T-cell (primary cell): ENCODE results near the gene ELMO2. TPM values are rescaled to one million over a fixed set of nuclear protein-coding genes. Genes with fewer than 3 reads are reported as not detected.

ENCODE experiments used
- total RNA-seq, 35 experiments: library from RNA in 6 of 35; stranded (reverse) in 6 of 35; fragments of 120-200 nt in 1 of 35; gene quantifications; one replicate each; pipeline versions ENCODE4 v1.2.1 to v1.2.4 and lab custom pipeline; 2013 to 2026

Gene ELMO2
- total RNA-seq, 5 donors from 2014 or later (not counting 1 experiment from before 2014, with no cell fraction given): 48.8 to 86.6 (median 54.2) TPM

Other genes starting within 250 kb of the ELMO2 start
- gene CDH22, start 98.1 kb downstream of the ELMO2 start, total RNA-seq: not detected
- under 1 TPM; 0.14 to 0.26 (median 0.23) TPM for gene ZNF334, start 106.9 kb upstream of the ELMO2 start, total RNA-seq
- not detected for gene OCSTAMP, start 144.0 kb upstream of the ELMO2 start, total RNA-seq
- gene SLC13A3, start 244.8 kb upstream of the ELMO2 start, total RNA-seq: under 1 TPM in 4 of 5 donors, not detected in 1; 0.16 to 0.49 (median 0.33) TPM